ENCODE measurements around the gene LTBP1. TPM values are rescaled to one million over a fixed set of nuclear protein-coding genes. Genes with fewer than 3 reads are reported as not detected.

Gene LTBP1
- total RNA-seq, 2 donors from 2014 or later: 0.04 to 0.29 TPM

DNA sequence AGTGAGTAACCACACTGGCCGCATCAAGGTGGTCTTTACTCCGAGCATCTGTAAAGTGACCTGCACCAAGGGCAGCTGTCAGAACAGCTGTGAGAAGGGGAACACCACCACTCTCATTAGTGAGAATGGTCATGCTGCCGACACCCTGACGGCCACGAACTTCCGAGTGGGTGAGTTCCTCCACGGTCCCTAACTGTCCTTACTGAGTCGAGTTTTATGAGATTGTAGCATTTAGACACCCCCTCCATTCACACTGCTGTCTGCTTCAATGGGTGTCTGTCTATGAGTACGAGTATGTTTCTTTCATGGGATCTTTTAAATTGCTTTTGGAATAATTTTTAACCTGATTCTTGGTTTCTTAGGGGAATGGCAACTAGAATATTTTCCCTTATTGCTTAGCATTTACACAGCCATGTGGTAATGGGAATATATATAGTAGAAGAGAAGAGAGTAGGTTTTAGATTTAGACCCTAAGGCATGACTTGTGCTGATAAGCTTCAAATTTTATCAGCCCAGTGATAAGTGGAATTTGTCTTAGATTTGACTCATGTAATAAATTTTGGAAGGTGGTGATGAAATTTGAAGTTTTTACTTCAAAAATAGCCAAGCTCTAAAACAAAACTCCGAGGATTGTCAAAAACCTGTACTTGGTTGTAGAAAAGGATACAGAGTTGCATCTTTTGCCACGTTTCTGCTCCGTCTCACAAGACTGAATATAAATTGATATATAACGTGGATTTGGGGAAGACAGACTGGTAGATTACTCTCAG is 188.2 kb downstream of the LTBP1 start:
- no peak for ATAC-seq (replicated peaks)
- H3K27me3 Mint-ChIP-seq: peaks cover 17% of the 10 kb centered on the region
- H3K4me3 Mint-ChIP-seq: no peak overlapping the region
- no peak overlapping the region for H3K27ac Mint-ChIP-seq
- no peaks in the 10 kb centered on the region for H3K9me3 Mint-ChIP-seq
- H3K36me3 Mint-ChIP-seq (ENCODE audit: low read depth): no peaks in the 10 kb centered on the region
- no peaks in the 10 kb centered on the region for H3K4me1 Mint-ChIP-seq

DNA sequence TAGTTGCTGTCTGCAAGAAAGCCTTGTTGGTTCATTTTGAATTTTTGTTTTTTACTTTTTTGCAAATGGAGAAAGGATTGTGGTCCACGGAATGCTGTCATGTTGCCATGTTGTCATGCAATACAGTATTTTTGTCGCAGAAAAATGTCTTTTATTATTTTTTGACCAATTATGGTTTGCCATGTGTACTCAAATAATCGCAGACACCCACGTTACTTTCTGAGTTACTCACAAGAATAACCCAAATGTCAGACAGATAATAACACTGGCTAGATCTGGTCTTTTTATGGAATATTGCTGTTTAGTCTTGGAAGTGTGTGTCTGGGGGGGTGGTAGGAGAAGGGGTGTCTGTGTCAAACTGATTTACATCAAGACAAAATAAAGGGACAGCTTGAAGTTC is 188.9 kb downstream of the LTBP1 start:
- Mint-ChIP-seq H3K36me3 (ENCODE audit: low read depth) (no peaks in the 10 kb centered on the region), H3K4me3 (no peak overlapping the region), H3K9me3 (no peaks in the 10 kb centered on the region), H3K4me1 (no peaks in the 10 kb centered on the region), H3K27me3 (peaks cover 17% of the 10 kb centered on the region), H3K27ac (no peak overlapping the region)
- no peak for ATAC-seq (replicated peaks)

- H3K4me3 Mint-ChIP-seq: no peak overlapping the region
- no peaks in the 10 kb centered on the region for H3K4me1 Mint-ChIP-seq
- H3K27ac Mint-ChIP-seq: no peak overlapping the region
- no peak for ATAC-seq (replicated peaks)
- H3K36me3 Mint-ChIP-seq (ENCODE audit: low read depth): no peaks in the 10 kb centered on the region
- peaks cover 18% of the 10 kb centered on the region for H3K27me3 Mint-ChIP-seq
- H3K9me3 Mint-ChIP-seq: no peaks in the 10 kb centered on the region
Measured at GRCh38 chr2:33136056-33136455, 189.3 kb downstream of the LTBP1 start.

DNA sequence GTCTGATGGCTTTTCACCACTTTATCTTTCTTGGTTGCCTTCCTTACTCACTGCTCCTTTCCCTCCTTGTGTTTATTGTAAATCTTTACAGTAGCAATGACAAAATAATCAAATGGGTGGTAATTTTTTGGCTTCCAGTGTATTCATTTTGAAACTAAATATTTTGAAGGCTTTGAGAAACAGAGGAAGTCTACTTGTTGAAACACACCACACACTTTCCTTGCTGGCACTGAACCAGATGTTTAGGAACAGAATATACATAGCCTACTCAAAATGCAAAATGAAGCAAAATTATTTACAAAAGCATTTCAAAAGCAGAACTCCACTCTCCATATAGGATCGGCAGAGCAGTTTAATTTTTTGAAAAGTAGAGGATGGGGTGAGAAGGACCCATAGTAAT is 189.8 kb downstream of the LTBP1 start:
- H3K27me3 Mint-ChIP-seq: peaks cover 23% of the 10 kb centered on the region
- no peaks in the 10 kb centered on the region for H3K9me3 Mint-ChIP-seq
- ATAC-seq (replicated peaks): no peak
- H3K4me1 Mint-ChIP-seq: no peaks in the 10 kb centered on the region
- no peak overlapping the region for H3K4me3 Mint-ChIP-seq
- no peak overlapping the region for H3K27ac Mint-ChIP-seq
- no peaks in the 10 kb centered on the region for H3K36me3 Mint-ChIP-seq (ENCODE audit: low read depth)

DNA sequence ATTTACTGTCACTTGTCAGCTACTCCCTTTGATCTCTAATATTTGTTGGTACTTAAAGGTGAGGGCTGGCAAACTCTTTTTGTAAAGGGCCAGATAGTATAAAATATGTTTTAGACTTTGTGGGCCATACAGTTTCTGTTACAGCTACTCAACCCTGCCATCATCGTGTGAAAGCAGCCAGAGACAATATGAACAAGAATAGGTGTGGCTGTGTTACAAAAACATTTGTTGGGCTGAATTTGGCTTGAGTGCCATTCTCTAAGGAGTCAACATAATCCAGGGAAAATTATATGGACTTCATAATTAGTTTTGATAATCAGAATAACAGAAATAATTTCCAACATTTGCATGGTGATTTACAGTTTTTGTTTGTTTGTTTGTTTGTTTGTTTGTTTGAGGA is 190.6 kb downstream of the LTBP1 start:
- ATAC-seq (replicated peaks): no peak
- Mint-ChIP-seq H3K4me3 (no peak overlapping the region), H3K9me3 (no peaks in the 10 kb centered on the region), H3K27me3 (peaks cover 24% of the 10 kb centered on the region), H3K27ac (no peak overlapping the region), H3K36me3 (ENCODE audit: low read depth) (no peaks in the 10 kb centered on the region), H3K4me1 (no peaks in the 10 kb centered on the region)

- Mint-ChIP-seq H3K27ac (no peak overlapping the region), H3K27me3 (peaks cover 23% of the 10 kb centered on the region), H3K9me3 (no peaks in the 10 kb centered on the region), H3K4me3 (no peak overlapping the region), H3K36me3 (ENCODE audit: low read depth) (no peaks in the 10 kb centered on the region), H3K4me1 (no peaks in the 10 kb centered on the region)
- ATAC-seq (replicated peaks): no peak
Measured at GRCh38 chr2:33139949-33140348, 193.2 kb downstream of the LTBP1 start.

DNA sequence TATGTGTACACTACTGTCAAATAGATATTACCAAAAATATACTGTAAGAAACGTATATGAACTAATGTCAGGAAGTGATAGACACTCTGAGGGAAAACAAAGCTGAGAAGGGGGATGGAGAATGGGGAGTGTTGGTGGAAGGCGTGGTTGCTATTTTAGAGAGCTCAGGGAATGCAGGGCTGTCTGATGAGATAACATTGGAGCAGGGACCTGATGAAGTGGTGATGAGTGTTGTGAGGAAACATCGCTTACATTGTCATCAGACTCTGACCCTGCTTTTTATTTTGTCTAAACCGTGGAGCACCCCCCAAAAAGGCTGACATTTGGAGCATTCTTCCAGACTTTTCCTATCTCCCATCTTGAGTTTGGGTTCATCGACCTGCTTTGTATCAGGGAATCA is 194.7 kb downstream of the LTBP1 start:
- H3K4me3 Mint-ChIP-seq: no peak overlapping the region
- no peaks in the 10 kb centered on the region for H3K9me3 Mint-ChIP-seq
- ATAC-seq (replicated peaks): no peak
- H3K27me3 Mint-ChIP-seq: peaks cover 25% of the 10 kb centered on the region
- H3K4me1 Mint-ChIP-seq: no peaks in the 10 kb centered on the region
- no peaks in the 10 kb centered on the region for H3K36me3 Mint-ChIP-seq (ENCODE audit: low read depth)
- H3K27ac Mint-ChIP-seq: no peak overlapping the region

GRCh38 chr2:33142810-33143209 is 196.1 kb downstream of the LTBP1 start:
- Mint-ChIP-seq H3K36me3 (ENCODE audit: low read depth) (no peaks in the 10 kb centered on the region), H3K9me3 (no peaks in the 10 kb centered on the region), H3K4me3 (no peak overlapping the region)

GRCh38 chr2:33144243-33144642 is 197.5 kb downstream of the LTBP1 start:
- no peak for ATAC-seq (replicated peaks)
- H3K27ac Mint-ChIP-seq: no peak overlapping the region
- H3K27me3 Mint-ChIP-seq: peaks cover 26% of the 10 kb centered on the region
- H3K4me1 Mint-ChIP-seq: no peaks in the 10 kb centered on the region
- no peaks in the 10 kb centered on the region for H3K36me3 Mint-ChIP-seq (ENCODE audit: low read depth)
- no peak overlapping the region for H3K4me3 Mint-ChIP-seq
- no peaks in the 10 kb centered on the region for H3K9me3 Mint-ChIP-seq

More at GRCh38 chr2:33142810-33143209, 196.1 kb downstream of the LTBP1 start:
- ATAC-seq (replicated peaks): no peak
- Mint-ChIP-seq H3K27ac (no peak overlapping the region), H3K4me1 (no peaks in the 10 kb centered on the region), H3K27me3 (peaks cover 25% of the 10 kb centered on the region)

GRCh38 chr2:33145459-33145858 is 198.7 kb downstream of the LTBP1 start:
- Mint-ChIP-seq H3K36me3 (ENCODE audit: low read depth) (no peaks in the 10 kb centered on the region), H3K9me3 (no peaks in the 10 kb centered on the region), H3K4me1 (no peaks in the 10 kb centered on the region), H3K27me3 (peaks cover 22% of the 10 kb centered on the region), H3K4me3 (no peak overlapping the region), H3K27ac (no peak overlapping the region)
- ATAC-seq (replicated peaks): no peak

DNA sequence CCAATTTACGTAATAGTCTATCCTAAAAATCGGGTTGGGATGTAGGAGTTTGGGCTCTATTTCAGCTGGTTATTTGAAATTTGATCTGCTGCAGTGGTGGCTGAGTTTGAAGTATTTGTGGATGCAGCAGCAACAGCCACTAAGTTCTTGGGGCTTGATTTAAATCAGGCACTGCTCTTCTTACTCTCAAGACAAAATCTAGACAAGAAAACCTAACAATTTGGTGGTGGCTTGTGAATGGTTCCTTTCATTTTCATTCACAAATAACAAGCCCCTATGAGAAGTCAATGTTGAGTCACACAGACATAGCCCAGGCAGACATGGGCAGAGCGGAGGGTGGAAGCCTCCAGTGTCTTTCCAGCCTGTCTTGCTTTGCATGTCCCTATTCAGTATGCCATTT is 199.3 kb downstream of the LTBP1 start:
- Mint-ChIP-seq H3K27ac (no peak overlapping the region), H3K36me3 (ENCODE audit: low read depth) (no peaks in the 10 kb centered on the region), H3K9me3 (no peaks in the 10 kb centered on the region), H3K4me1 (no peaks in the 10 kb centered on the region), H3K4me3 (no peak overlapping the region), H3K27me3 (peaks cover 20% of the 10 kb centered on the region)
- no peak for ATAC-seq (replicated peaks)

DNA sequence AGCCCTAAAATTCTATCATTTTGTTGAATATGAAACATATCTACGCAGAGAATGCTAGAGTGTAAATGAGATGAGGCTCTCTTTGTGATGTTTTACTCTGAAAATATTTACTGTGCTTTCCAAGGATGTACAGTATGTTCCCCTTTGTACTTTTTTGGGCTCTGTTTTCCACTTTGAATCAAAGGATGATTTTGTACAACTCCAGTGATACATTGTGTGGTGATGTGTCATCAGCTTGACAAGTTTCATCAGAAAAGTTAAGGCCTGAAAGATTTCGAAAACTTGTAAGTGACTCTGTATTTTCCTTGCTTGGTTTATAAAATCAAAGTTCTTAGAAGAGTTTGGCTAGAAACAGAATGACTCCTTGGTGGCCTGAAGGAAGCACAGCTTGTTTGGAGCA is 206.3 kb downstream of the LTBP1 start:
- no peak overlapping the region for H3K4me3 Mint-ChIP-seq
- H3K27ac Mint-ChIP-seq: no peak overlapping the region
- H3K36me3 Mint-ChIP-seq (ENCODE audit: low read depth): no peaks in the 10 kb centered on the region
- no peaks in the 10 kb centered on the region for H3K9me3 Mint-ChIP-seq
- H3K4me1 Mint-ChIP-seq: no peaks in the 10 kb centered on the region
- no peak for ATAC-seq (replicated peaks)
- H3K27me3 Mint-ChIP-seq: peaks cover 4% of the 10 kb centered on the region

GRCh38 chr2:33158482-33159003 is 211.8 kb downstream of the LTBP1 start:
- Mint-ChIP-seq H3K9me3 (no peaks in the 10 kb centered on the region), H3K4me3 (no peak overlapping the region), H3K27me3 (peaks cover 4% of the 10 kb centered on the region), H3K36me3 (ENCODE audit: low read depth) (no peaks in the 10 kb centered on the region), H3K4me1 (no peaks in the 10 kb centered on the region), H3K27ac (no peak overlapping the region)
- ATAC-seq (replicated peaks): no peak

GRCh38 chr2:33160191-33160590 is 213.4 kb downstream of the LTBP1 start:
- Mint-ChIP-seq H3K4me3 (no peak overlapping the region), H3K9me3 (no peaks in the 10 kb centered on the region), H3K36me3 (ENCODE audit: low read depth) (no peaks in the 10 kb centered on the region), H3K4me1 (no peaks in the 10 kb centered on the region), H3K27ac (no peak overlapping the region), H3K27me3 (peaks cover 4% of the 10 kb centered on the region)
- no peak for ATAC-seq (replicated peaks)

GRCh38 chr2:33166287-33166881 is 219.6 kb downstream of the LTBP1 start:
- Mint-ChIP-seq H3K36me3 (ENCODE audit: low read depth) (no peaks in the 10 kb centered on the region), H3K9me3 (no peaks in the 10 kb centered on the region), H3K27ac (no peak overlapping the region), H3K27me3 (peaks cover 15% of the 10 kb centered on the region), H3K4me3 (no peak overlapping the region), H3K4me1 (no peaks in the 10 kb centered on the region)
- ATAC-seq (replicated peaks): no peak

Measured in activated T-helper 17 cell treated with anti-CD3 and anti-CD28 coated beads, Interleukin-2, amount 50 U/mL, for 72 hours (primary cell).